Fibroblast of lung (primary cell): ENCODE data around the gene MRPS27.

Source experiments
- EZH2 ChIP-seq: IDR thresholded peaks from 2 replicates; pipeline ENCODE4 v1.5.1; 2012; ENCODE audit warnings: low read length, control low read depth, mild to moderate bottlenecking; ENCODE audit errors: missing control alignments
- TF ChIP-seq, protein P1 (sequence below), 2 donors: IDR thresholded peaks in 1 of 2; conservative IDR thresholded peaks in 1 of 2; 1 replicate in 1 of 2; 2 replicates in 1 of 2; pipeline ENCODE4 v1.5.1; 2011 to 2012; ENCODE audit warnings: low read length in 2 of 2, control low read depth in 1 of 2, inconsistent platforms in 1 of 2, low read depth in 1 of 2, mild to moderate bottlenecking in 1 of 2

DNA sequence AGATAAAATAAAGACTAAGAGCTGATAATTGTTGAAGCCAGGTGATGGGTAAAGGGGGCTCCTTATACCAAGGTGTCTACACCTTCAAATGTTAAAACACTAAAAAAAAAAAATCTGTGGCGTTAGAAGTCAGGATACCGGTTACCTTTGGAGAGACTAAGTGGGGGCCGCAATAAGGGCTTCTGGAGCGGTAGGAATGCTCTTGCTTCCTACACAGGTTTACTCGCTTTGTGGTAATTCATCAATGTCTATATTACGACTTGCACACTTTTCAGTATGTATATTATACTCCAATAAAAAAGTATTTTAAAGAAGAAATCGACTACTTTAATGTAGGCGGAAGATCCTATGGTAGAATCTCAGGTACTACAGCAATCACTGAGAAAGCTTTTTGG, 12.5 kb downstream of the MRPS27 start:
- TF ChIP-seq, protein P1, sequence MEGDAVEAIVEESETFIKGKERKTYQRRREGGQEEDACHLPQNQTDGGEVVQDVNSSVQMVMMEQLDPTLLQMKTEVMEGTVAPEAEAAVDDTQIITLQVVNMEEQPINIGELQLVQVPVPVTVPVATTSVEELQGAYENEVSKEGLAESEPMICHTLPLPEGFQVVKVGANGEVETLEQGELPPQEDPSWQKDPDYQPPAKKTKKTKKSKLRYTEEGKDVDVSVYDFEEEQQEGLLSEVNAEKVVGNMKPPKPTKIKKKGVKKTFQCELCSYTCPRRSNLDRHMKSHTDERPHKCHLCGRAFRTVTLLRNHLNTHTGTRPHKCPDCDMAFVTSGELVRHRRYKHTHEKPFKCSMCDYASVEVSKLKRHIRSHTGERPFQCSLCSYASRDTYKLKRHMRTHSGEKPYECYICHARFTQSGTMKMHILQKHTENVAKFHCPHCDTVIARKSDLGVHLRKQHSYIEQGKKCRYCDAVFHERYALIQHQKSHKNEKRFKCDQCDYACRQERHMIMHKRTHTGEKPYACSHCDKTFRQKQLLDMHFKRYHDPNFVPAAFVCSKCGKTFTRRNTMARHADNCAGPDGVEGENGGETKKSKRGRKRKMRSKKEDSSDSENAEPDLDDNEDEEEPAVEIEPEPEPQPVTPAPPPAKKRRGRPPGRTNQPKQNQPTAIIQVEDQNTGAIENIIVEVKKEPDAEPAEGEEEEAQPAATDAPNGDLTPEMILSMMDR (conservative IDR thresholded peaks at IDR 0.05 in 1 of 2, IDR thresholded peaks at IDR 0.05 in 1 of 2; ENCODE audit: low read depth in 1 of 2, low read length in 2 of 2): no peak
- TF ChIP-seq EZH2: no peak
